ENCODE results near the gene ADARB2.

The ADARB2 gene

GRCh38 chr10:1381339-1381738 lies 356.0 kb downstream of the ADARB2 start:
- TF ChIP-seq BHLHE40 (IDR thresholded peaks at IDR 0.05; ENCODE audit: borderline replicate concordance), result no peak
- TF ChIP-seq ZNF384 (IDR thresholded peaks at IDR 0.05), result no peak
- ChIA-PET POLR2A (no interaction called here), CTCF (no interaction called here)
- DNase-seq (ENCODE audit: extremely low spot score), result no peak

GRCh38 chr10:1380088-1380671 lies 357.1 kb downstream of the ADARB2 start:
- ChIA-PET CTCF (interaction anchor here (0.7 to 1.8 kb wide), 2 partner anchors 11 to 156 kb away, joined by 3 to 11 read pairs; no protein-coding TSS in a partner anchor), POLR2A (no interaction called here)
- no peak for DNase-seq (ENCODE audit: extremely low spot score)
- TF ChIP-seq SUZ12 (IDR thresholded peaks at IDR 0.05) (no peak), BHLHE40 (IDR thresholded peaks at IDR 0.05; ENCODE audit: borderline replicate concordance) (no peak), ELF4 (IDR thresholded peaks at IDR 0.05) (no peak), LEF1 (IDR thresholded peaks at IDR 0.05; ENCODE audit: borderline replicate concordance) (no peak)
- TF ChIP-seq, protein P1, sequence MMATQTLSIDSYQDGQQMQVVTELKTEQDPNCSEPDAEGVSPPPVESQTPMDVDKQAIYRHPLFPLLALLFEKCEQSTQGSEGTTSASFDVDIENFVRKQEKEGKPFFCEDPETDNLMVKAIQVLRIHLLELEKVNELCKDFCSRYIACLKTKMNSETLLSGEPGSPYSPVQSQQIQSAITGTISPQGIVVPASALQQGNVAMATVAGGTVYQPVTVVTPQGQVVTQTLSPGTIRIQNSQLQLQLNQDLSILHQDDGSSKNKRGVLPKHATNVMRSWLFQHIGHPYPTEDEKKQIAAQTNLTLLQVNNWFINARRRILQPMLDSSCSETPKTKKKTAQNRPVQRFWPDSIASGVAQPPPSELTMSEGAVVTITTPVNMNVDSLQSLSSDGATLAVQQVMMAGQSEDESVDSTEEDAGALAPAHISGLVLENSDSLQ (IDR thresholded peaks at IDR 0.05), result no peak

- TF ChIP-seq TARDBP (IDR thresholded peaks at IDR 0.05) (no peak), HDGF (IDR thresholded peaks at IDR 0.05; ENCODE audit: borderline replicate concordance) (no peak), FOXK2 (IDR thresholded peaks at IDR 0.05) (no peak), FOXA1 (IDR thresholded peaks at IDR 0.05) (no peak), NFRKB (IDR thresholded peaks at IDR 0.05) (no peak), BHLHE40 (IDR thresholded peaks at IDR 0.05; ENCODE audit: borderline replicate concordance) (no peak), ELF4 (IDR thresholded peaks at IDR 0.05) (no peak), LEF1 (IDR thresholded peaks at IDR 0.05; ENCODE audit: borderline replicate concordance) (no peak), FOXM1 (IDR thresholded peaks at IDR 0.05; ENCODE audit: borderline replicate concordance) (no peak), CTBP1 (IDR thresholded peaks at IDR 0.05; ENCODE audit: borderline replicate concordance) (no peak), SP1 (IDR thresholded peaks at IDR 0.05) (no peak), L3MBTL2 (conservative IDR thresholded peaks at IDR 0.05) (no peak), SUZ12 (IDR thresholded peaks at IDR 0.05) (no peak), ARNT (IDR thresholded peaks at IDR 0.05) (no peak), ZNF384 (IDR thresholded peaks at IDR 0.05) (no peak)
- TF ChIP-seq, protein P1 (IDR thresholded peaks at IDR 0.05), result no peak
- ChIA-PET CTCF (interaction anchor here (1.8 kb wide), 1 partner anchor 10 kb away, joined by 11 read pairs; no protein-coding TSS in a partner anchor), POLR2A (no interaction called here)
- DNase-seq (ENCODE audit: extremely low spot score), result no peak
These were observed 357.7 kb downstream of the ADARB2 start for GRCh38 chr10:1379601-1380000.

GRCh38 chr10:1378473-1378872 lies 358.9 kb downstream of the ADARB2 start:
- DNase-seq (ENCODE audit: extremely low spot score), result no peak
- TF ChIP-seq ARNT (IDR thresholded peaks at IDR 0.05) (no peak), LEF1 (IDR thresholded peaks at IDR 0.05; ENCODE audit: borderline replicate concordance) (no peak), SUZ12 (IDR thresholded peaks at IDR 0.05) (no peak)
- ChIA-PET CTCF (no interaction called here), POLR2A (no interaction called here)

- CTCF ChIA-PET, result no interaction called here
- DNase-seq (ENCODE audit: extremely low spot score), result no peak
- POLR2A ChIA-PET, result no interaction called here
These were observed 359.5 kb downstream of the ADARB2 start for GRCh38 chr10:1377740-1378397.

GRCh38 chr10:1377231-1377630 lies 360.1 kb downstream of the ADARB2 start:
- DNase-seq (ENCODE audit: extremely low spot score), result no peak
- ChIA-PET CTCF (no interaction called here), POLR2A (no interaction called here)
- TF ChIP-seq SUZ12 (IDR thresholded peaks at IDR 0.05) (no peak), SP1 (IDR thresholded peaks at IDR 0.05) (no peak), TARDBP (IDR thresholded peaks at IDR 0.05) (no peak), ZNF384 (IDR thresholded peaks at IDR 0.05) (no peak), FOXM1 (IDR thresholded peaks at IDR 0.05; ENCODE audit: borderline replicate concordance) (no peak), NFRKB (IDR thresholded peaks at IDR 0.05) (no peak), BHLHE40 (IDR thresholded peaks at IDR 0.05; ENCODE audit: borderline replicate concordance) (no peak)
- TF ChIP-seq, protein P1 (IDR thresholded peaks at IDR 0.05), result no peak

More at GRCh38 chr10:1377740-1378397, 359.5 kb downstream of the ADARB2 start:
- no peak for TF ChIP-seq ELF4 (IDR thresholded peaks at IDR 0.05)
- TF ChIP-seq, protein P1 (IDR thresholded peaks at IDR 0.05), result no peak
- TF ChIP-seq LEF1 (IDR thresholded peaks at IDR 0.05; ENCODE audit: borderline replicate concordance), result no peak
- no peak for TF ChIP-seq FOXM1 (IDR thresholded peaks at IDR 0.05; ENCODE audit: borderline replicate concordance)
- TF ChIP-seq ZNF384 (IDR thresholded peaks at IDR 0.05), result no peak
- no peak for TF ChIP-seq NFRKB (IDR thresholded peaks at IDR 0.05)
- TF ChIP-seq SP1 (IDR thresholded peaks at IDR 0.05), result no peak
- TF ChIP-seq CTBP1 (IDR thresholded peaks at IDR 0.05; ENCODE audit: borderline replicate concordance), result no peak
- no peak for TF ChIP-seq BHLHE40 (IDR thresholded peaks at IDR 0.05; ENCODE audit: borderline replicate concordance)

All from HEK293T (cell line).